Prostate gland (tissue), 2 donors: ENCODE results near the gene CAV1. TPM values are rescaled to one million over a fixed set of nuclear protein-coding genes. Genes with fewer than 3 reads are reported as not detected.
A peak's percentile ranks its signal among the peaks of the same experiment; 100 is the strongest.

ENCODE experiments used
- DNase-seq: peaks from one replicate; pipeline ENCODE4 v3.0.0-alpha.2; 2019; ENCODE audit warnings: low spot score
- H3K27ac ChIP-seq, 2 donors: fragments of 200-600 bp; sonication (generic); 2 replicates each; pipeline ENCODE4 v1.5.1; 2017 to 2019
- H3K27me3 ChIP-seq: fragments of 200-600 bp; sonication (generic); replicated peaks from 2 replicates; pipeline ENCODE4 v1.5.1; 2019; ENCODE audit not compliant: insufficient read depth
- H3K36me3 ChIP-seq, 2 donors: fragments of 200-600 bp; sonication (generic); 1 replicate in 1 of 2; 2 replicates in 1 of 2; pipeline versions ENCODE4 v1.5.1 to v1.8.1; 2017 to 2019
- H3K4me1 ChIP-seq: fragments of 200-600 bp; sonication (generic); replicated peaks from 2 replicates; pipeline ENCODE4 v1.5.1; 2019
- H3K4me3 ChIP-seq, 2 donors: fragments of 200-600 bp; sonication (generic); 2 replicates each; pipeline ENCODE4 v1.5.1; 2017 to 2019
- H3K9me3 ChIP-seq: fragments of 200-600 bp; sonication (generic); 2 replicates; pipeline ENCODE4 v1.5.1; 2017
- POLR2A ChIP-seq: fragments of 450-650 bp; IDR thresholded peaks from one replicate; pipeline ENCODE4 v1.6.1; 2016; ENCODE audit warnings: antibody characterized with exemption, mild to moderate bottlenecking
- POLR2AphosphoS5 ChIP-seq: sonication (generic); formaldehyde crosslinking; IDR thresholded peaks from one replicate; pipeline ENCODE4 v1.6.1; 2017; ENCODE audit warnings: antibody characterized with exemption
- WGBS: methylation state at CpG from one replicate; pipeline ENCODE4 v1.1.5; 2018; 5-methylcytosine and 5-hydroxymethylcytosine counted together
- intact Hi-C: fragments of 100-400 bp; cut with DNase I; formaldehyde crosslinking; loops from one replicate; pipeline ENCODE4 v1.14.2; 2022
- total RNA-seq, 2 donors: library from RNA; depleted of rRNA; stranded (reverse); fragments of >200 nt; gene quantifications; one replicate each; pipeline ENCODE4 v1.1.0, GENCODE V29; 2016
- TF ChIP-seq, protein P1 (sequence below), 4 experiments: fragments of 200-600 bp in 2 of 4; fragments of 450-650 bp in 2 of 4; sonication (generic) in 2 of 4; IDR thresholded peaks; 1 replicate in 3 of 4; 2 replicates in 1 of 4; pipeline ENCODE4 v1.5.1; 2016 to 2019; ENCODE audit warnings: antibody characterized with exemption in 4 of 4, mild to moderate bottlenecking in 2 of 4, moderate library complexity in 2 of 4

The CAV1 gene
- total RNA-seq, 2 donors from 2014 or later, result 54.0 to 114 TPM

- WGBS, result 62% methylated on average over 8 of the region's 8 CpGs
- intact Hi-C loops, result loop anchor here (2.0 to 5.0 kb wide), 3 partner anchors 78 to 420 kb away; no protein-coding TSS in a partner anchor
- H3K27ac ChIP-seq, result peak overlapping the region in 1 of 2 donors; percentile 33
- DNase-seq, result no peak
- H3K4me1 ChIP-seq, result no peaks in the 10 kb centered on the region
- TF ChIP-seq, protein P1, sequence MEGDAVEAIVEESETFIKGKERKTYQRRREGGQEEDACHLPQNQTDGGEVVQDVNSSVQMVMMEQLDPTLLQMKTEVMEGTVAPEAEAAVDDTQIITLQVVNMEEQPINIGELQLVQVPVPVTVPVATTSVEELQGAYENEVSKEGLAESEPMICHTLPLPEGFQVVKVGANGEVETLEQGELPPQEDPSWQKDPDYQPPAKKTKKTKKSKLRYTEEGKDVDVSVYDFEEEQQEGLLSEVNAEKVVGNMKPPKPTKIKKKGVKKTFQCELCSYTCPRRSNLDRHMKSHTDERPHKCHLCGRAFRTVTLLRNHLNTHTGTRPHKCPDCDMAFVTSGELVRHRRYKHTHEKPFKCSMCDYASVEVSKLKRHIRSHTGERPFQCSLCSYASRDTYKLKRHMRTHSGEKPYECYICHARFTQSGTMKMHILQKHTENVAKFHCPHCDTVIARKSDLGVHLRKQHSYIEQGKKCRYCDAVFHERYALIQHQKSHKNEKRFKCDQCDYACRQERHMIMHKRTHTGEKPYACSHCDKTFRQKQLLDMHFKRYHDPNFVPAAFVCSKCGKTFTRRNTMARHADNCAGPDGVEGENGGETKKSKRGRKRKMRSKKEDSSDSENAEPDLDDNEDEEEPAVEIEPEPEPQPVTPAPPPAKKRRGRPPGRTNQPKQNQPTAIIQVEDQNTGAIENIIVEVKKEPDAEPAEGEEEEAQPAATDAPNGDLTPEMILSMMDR (IDR thresholded peaks at IDR 0.05), result no peak
- TF ChIP-seq POLR2AphosphoS5, result no peak
- no peak for TF ChIP-seq POLR2A
- H3K36me3 ChIP-seq, result no peaks in the 10 kb centered on the region
- no peak overlapping the region for H3K4me3 ChIP-seq
- no peaks in the 10 kb centered on the region for H3K9me3 ChIP-seq
- no peaks in the 10 kb centered on the region for H3K27me3 ChIP-seq
Observed at GRCh38 chr7:116592445-116592844, 67.6 kb downstream of the CAV1 start.

DNA sequence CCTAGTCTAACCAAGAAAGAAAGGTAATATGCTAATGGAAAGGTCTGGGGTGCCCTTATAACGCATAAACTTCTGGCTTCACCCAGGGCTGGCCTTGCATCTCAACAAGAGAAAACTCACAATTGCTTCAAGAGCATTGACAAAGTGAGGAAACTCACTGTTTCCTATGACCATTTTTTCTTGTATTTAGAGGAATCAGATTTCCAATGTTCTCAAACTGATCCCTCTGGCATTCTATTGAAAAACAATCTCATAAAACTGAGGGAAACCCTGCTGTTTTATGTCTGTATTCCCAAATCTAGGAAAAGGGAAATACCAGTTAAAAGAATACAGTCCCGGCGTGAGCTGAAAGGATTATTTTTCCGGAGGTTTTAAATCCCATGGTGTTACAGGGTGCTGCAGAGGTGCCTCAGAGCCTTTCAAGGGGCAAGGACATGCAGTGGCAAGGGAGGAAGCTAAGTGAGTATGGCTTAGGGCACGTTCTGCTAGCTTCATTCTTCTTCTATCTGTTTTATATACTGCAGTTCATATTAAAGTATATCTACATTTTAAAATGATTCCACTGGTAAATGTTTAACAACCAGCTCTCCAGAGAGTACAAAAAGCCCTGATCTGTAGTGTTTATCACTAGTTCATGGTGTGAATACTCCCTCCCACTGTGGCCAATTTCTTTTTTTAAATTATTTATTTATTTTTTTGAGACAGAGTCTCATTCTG, 68.7 kb downstream of the CAV1 start:
- intact Hi-C loops, result loop anchor here (2.0 to 5.0 kb wide), 3 partner anchors 77 to 421 kb away; no protein-coding TSS in a partner anchor
- 46% methylated on average over 5 of the region's 5 CpGs for WGBS
- H3K27me3 ChIP-seq, result no peaks in the 10 kb centered on the region
- DNase-seq, result no peak
- H3K36me3 ChIP-seq, result no peaks in the 10 kb centered on the region
- no peaks in the 10 kb centered on the region for H3K9me3 ChIP-seq
- TF ChIP-seq, protein P1 (IDR thresholded peaks at IDR 0.05), result no peak
- no peak for TF ChIP-seq POLR2AphosphoS5
- TF ChIP-seq POLR2A, result no peak
- H3K4me1 ChIP-seq, result no peaks in the 10 kb centered on the region
- H3K27ac ChIP-seq, result peak overlapping the region in 1 of 2 donors; percentile 33
- no peak overlapping the region for H3K4me3 ChIP-seq

DNA sequence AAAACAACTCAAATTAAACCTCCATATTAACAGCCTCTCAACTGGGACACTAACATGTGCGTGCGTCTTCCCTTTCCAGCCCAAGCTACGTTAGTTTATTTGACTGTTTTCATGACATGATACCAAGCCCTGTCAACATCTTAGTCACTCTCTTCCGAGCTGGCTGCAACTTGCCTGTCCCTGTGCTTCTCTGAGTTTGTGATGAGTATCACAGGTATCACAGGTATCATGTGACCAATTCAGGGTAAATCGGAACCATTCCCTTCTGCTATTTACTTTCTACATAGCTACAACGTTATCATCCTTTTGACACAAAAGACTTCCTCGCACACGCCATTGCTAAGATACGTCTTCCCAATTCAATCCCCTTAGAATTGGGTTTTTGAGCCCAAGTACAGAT, 70.2 kb downstream of the CAV1 start:
- TF ChIP-seq, protein P1 (IDR thresholded peaks at IDR 0.05), result no peak
- TF ChIP-seq POLR2A, result no peak
- TF ChIP-seq POLR2AphosphoS5, result no peak

DNA sequence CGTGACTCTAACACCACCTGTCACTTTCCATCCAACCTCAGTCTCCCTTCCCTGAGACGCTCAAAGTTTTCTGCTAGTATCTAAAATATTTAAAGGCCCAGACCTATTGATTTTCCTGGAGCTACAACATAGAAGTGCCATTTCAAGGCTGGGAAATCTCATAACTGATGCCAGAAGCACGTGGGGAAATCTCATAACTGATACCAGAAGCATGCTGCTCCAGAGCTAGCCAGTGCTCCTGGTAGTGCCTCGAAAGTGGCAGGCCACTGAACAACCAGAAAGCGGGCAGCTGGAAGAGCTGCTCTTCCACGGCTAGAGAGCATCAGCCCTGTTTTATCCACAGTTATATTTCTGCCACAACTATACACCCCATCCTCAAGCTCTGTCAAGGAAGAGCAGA, 72.5 kb downstream of the CAV1 start:
- TF ChIP-seq, protein P1 (IDR thresholded peaks at IDR 0.05), result no peak
- TF ChIP-seq POLR2AphosphoS5, result no peak
- WGBS, result 92% methylated on average over 6 of the region's 6 CpGs
- DNase-seq, result no peak
- Histone ChIP-seq H3K36me3 (no peaks in the 10 kb centered on the region), H3K4me3 (no peak overlapping the region), H3K9me3 (no peaks in the 10 kb centered on the region), H3K27me3 (no peaks in the 10 kb centered on the region), H3K4me1 (no peaks in the 10 kb centered on the region), H3K27ac (no peak overlapping the region)
- intact Hi-C loops, result no loop called here

More for the DNA sequence above, 70.2 kb downstream of the CAV1 start:
- 89% methylated on average over 9 of the region's 9 CpGs for WGBS
- Histone ChIP-seq H3K27me3 (no peaks in the 10 kb centered on the region), H3K4me1 (no peaks in the 10 kb centered on the region), H3K4me3 (no peak overlapping the region), H3K36me3 (no peaks in the 10 kb centered on the region), H3K27ac (no peak overlapping the region), H3K9me3 (no peaks in the 10 kb centered on the region)
- no peak for DNase-seq
- intact Hi-C loops, result no loop called here

DNA sequence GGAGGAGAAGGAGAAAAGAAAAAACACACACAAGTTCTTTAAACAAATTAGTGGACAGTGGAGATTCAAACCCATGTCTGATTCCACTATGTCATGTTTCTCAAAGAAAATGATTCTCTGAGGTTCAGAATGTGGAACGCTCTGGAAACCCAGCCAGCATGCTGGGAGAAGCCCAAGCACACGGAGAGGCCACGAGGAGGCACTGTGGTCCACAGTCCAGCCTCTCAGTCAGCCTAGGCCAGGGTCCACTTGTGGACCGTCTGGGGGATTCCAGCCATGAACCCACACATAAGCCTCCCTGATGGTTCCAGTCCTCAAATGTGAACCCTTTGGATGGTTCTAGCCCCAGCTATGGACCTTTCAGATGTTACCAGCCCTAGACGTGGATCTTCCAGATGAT, 73.4 kb downstream of the CAV1 start:
- no peaks in the 10 kb centered on the region for H3K27me3 ChIP-seq
- H3K4me3 ChIP-seq, result no peak overlapping the region
- H3K36me3 ChIP-seq, result no peaks in the 10 kb centered on the region
- 94% methylated on average over 5 of the region's 5 CpGs for WGBS
- H3K27ac ChIP-seq, result no peak overlapping the region
- TF ChIP-seq, protein P1 (IDR thresholded peaks at IDR 0.05), result no peak
- no peak for TF ChIP-seq POLR2A
- TF ChIP-seq POLR2AphosphoS5, result no peak
- no peak for DNase-seq
- intact Hi-C loops, result no loop called here
- no peaks in the 10 kb centered on the region for H3K9me3 ChIP-seq
- H3K4me1 ChIP-seq, result no peaks in the 10 kb centered on the region
